Renal cortical epithelial cell (primary cell): ENCODE results near the gene ELAPOR1. TPM values are rescaled to one million over a fixed set of nuclear protein-coding genes. Genes with fewer than 3 reads are reported as not detected.

Experiments
- DNase-seq: peaks from one replicate; pipeline ENCODE4 v3.0.0-alpha.2; 2011; ENCODE audit warnings: low read depth
- total RNA-seq: library from RNA; depleted of rRNA; stranded (reverse); fragments of >200 nt; gene quantifications from 2 replicates; pipeline ENCODE4 v1.2.3, GENCODE V29; 2014

Gene ELAPOR1
- 0.17 and 0.99 TPM in 2 replicates for total RNA-seq

GRCh38 chr1:109113590-109114341, at the start of gene ELAPOR1:
Gene ELAPOR1 (plus strand): TSS chr1:109114115. CDS start chr1:109114184, 69 bp downstream.
- DNase-seq, result no peak

GRCh38 chr1:109065137-109065536, 48.8 kb upstream of the ELAPOR1 start:
- DNase-seq, result no peak

- no peak for DNase-seq
These were observed 46.0 kb upstream of the ELAPOR1 start for GRCh38 chr1:109067883-109068282.

- DNase-seq, result no peak
These were observed 44.6 kb upstream of the ELAPOR1 start for GRCh38 chr1:109069294-109069693.

GRCh38 chr1:109075531-109076490, 38.1 kb upstream of the ELAPOR1 start, which contains the start of gene TAF13:
Gene TAF13 (minus strand): TSS chr1:109076003. CDS start chr1:109075947, 56 bp downstream.
- DNase-seq, result peak; percentile 80

GRCh38 chr1:109078317-109078716, 35.6 kb upstream of the ELAPOR1 start:
- no peak for DNase-seq

GRCh38 chr1:109079240-109079622, 34.7 kb upstream of the ELAPOR1 start:
- DNase-seq, result no peak

- no peak for DNase-seq
These were observed 33.4 kb upstream of the ELAPOR1 start for GRCh38 chr1:109080441-109081082.

- no peak for DNase-seq
These were observed 30.4 kb upstream of the ELAPOR1 start for GRCh38 chr1:109083501-109083900.

GRCh38 chr1:109083923-109084322, 30.0 kb upstream of the ELAPOR1 start:
- peak; percentile 52 for DNase-seq

GRCh38 chr1:109084563-109085517, 29.1 kb upstream of the ELAPOR1 start:
- peak; percentile 80 for DNase-seq

GRCh38 chr1:109089242-109090015, 24.5 kb upstream of the ELAPOR1 start:
- peak; percentile 54 for DNase-seq

GRCh38 chr1:109090196-109091077, 23.5 kb upstream of the ELAPOR1 start, which contains the start of gene TMEM167B:
Gene TMEM167B (plus strand): TSS chr1:109090764. CDS start chr1:109090873, 109 bp downstream.
- DNase-seq, result peak; percentile 92

- no peak for DNase-seq
These were observed 22.7 kb upstream of the ELAPOR1 start for GRCh38 chr1:109091078-109091838.

GRCh38 chr1:109091839-109092193, 22.1 kb upstream of the ELAPOR1 start:
- DNase-seq, result peak; percentile 62

- DNase-seq, result no peak
These were observed 19.5 kb upstream of the ELAPOR1 start for GRCh38 chr1:109094377-109094803.

GRCh38 chr1:109094871-109095270, 19.0 kb upstream of the ELAPOR1 start:
- DNase-seq, result no peak

GRCh38 chr1:109095631-109096030, 18.3 kb upstream of the ELAPOR1 start:
- DNase-seq, result no peak
